ENCODE measurements around the gene TBCB.

GRCh38 chr19:36090910-36091695 is 24.2 kb upstream of the TBCB start:
- TF ChIP-seq SP1 (IDR thresholded peaks at IDR 0.05) (no peak), LEF1 (IDR thresholded peaks at IDR 0.05; ENCODE audit: borderline replicate concordance) (no peak), ZNF384 (IDR thresholded peaks at IDR 0.05) (no peak), FOXM1 (IDR thresholded peaks at IDR 0.05; ENCODE audit: borderline replicate concordance) (no peak), FOXK2 (IDR thresholded peaks at IDR 0.05) (no peak), ELF4 (IDR thresholded peaks at IDR 0.05) (no peak), HDGF (IDR thresholded peaks at IDR 0.05; ENCODE audit: borderline replicate concordance) (no peak), L3MBTL2 (conservative IDR thresholded peaks at IDR 0.05) (no peak), BHLHE40 (IDR thresholded peaks at IDR 0.05; ENCODE audit: borderline replicate concordance) (no peak), TARDBP (IDR thresholded peaks at IDR 0.05) (no peak), PKNOX1 (IDR thresholded peaks at IDR 0.05) (no peak), SUZ12 (IDR thresholded peaks at IDR 0.05) (no peak)
